OCI-LY1 (cell line): Measurements from ENCODE around the gene DISP1.
A peak's percentile ranks its signal among the peaks of the same experiment; 100 is the strongest.

Experiments used
- H2AFZ ChIP-seq: fragments of 200-600 bp; sonication (generic), shearing (Covaris generic); 2 replicates; pipeline ENCODE4 v1.6.0; 2014; ENCODE audit warnings: antibody characterized with exemption, mild to moderate bottlenecking, low read length
- H3F3A ChIP-seq: fragments of 200-600 bp; sonication (generic), shearing (Covaris generic); 2 replicates; pipeline ENCODE4 v1.6.0; 2014; ENCODE audit warnings: mild to moderate bottlenecking, antibody characterized with exemption, low read length, moderate library complexity; ENCODE audit not compliant: insufficient read depth
- H3K27ac ChIP-seq: fragments of 200-600 bp; sonication (generic); 2 replicates; pipeline ENCODE4 v1.5.1; 2014; ENCODE audit warnings: low read length, mixed run types, mild to moderate bottlenecking, low read depth; ENCODE audit not compliant: poor library complexity, severe bottlenecking
- H3K27me3 ChIP-seq: fragments of 200-600 bp; sonication (generic); 2 replicates; pipeline ENCODE4 v1.6.0; 2014; ENCODE audit warnings: antibody characterized with exemption, mild to moderate bottlenecking, low read length, moderate library complexity; ENCODE audit not compliant: insufficient read depth
- H3K36me3 ChIP-seq: fragments of 200-600 bp; sonication (generic); 2 replicates; pipeline ENCODE4 v1.6.1; 2014; ENCODE audit warnings: mild to moderate bottlenecking, antibody characterized with exemption, low read length, moderate library complexity, mixed read lengths; ENCODE audit not compliant: insufficient read depth
- H3K4me1 ChIP-seq: fragments of 200-600 bp; sonication (generic); 2 replicates; pipeline ENCODE4 v1.5.1; 2014; ENCODE audit warnings: mild to moderate bottlenecking, low read length, moderate library complexity; ENCODE audit not compliant: insufficient read depth, severe bottlenecking
- H3K4me2 ChIP-seq: fragments of 200-600 bp; sonication (generic), shearing (Covaris generic); 2 replicates; pipeline ENCODE4 v1.6.1; 2014; ENCODE audit warnings: low read length
- H3K4me3 ChIP-seq: fragments of 200-600 bp; sonication (generic); 2 replicates; pipeline ENCODE4 v1.5.1; 2014; ENCODE audit warnings: low read length, low read depth, mild to moderate bottlenecking, mixed read lengths; ENCODE audit not compliant: poor library complexity, severe bottlenecking
- H3K79me2 ChIP-seq: fragments of 200-600 bp; shearing (Covaris generic); 2 replicates; pipeline ENCODE4 v1.6.1; 2016; ENCODE audit warnings: mixed run types, low read length, mixed read lengths; ENCODE audit not compliant: insufficient read depth
- H3K9ac ChIP-seq: fragments of 200-600 bp; sonication (generic), shearing (Covaris generic); 2 replicates; pipeline ENCODE4 v1.6.1; 2014; ENCODE audit warnings: mild to moderate bottlenecking, low read length, mixed read lengths
- H3K9me2 ChIP-seq: fragments of 200-600 bp; sonication (generic), shearing (Covaris generic); 2 replicates; pipeline ENCODE4 v1.6.1; 2014; ENCODE audit warnings: low read depth, mild to moderate bottlenecking, low read length, mixed read lengths
- H3K9me3 ChIP-seq: fragments of 200-600 bp; shearing (Covaris generic); 2 replicates; pipeline ENCODE4 v1.6.1; 2014; ENCODE audit warnings: low read length, mixed read lengths
- H4K20me1 ChIP-seq: fragments of 200-600 bp; sonication (generic), shearing (Covaris generic); 2 replicates; pipeline ENCODE4 v1.6.0; 2016; ENCODE audit warnings: mild to moderate bottlenecking, low read length; ENCODE audit not compliant: insufficient read depth
- EZH2 ChIP-seq: fragments of 200-600 bp; sonication (generic), shearing (Covaris generic); IDR thresholded peaks from 2 replicates; pipeline ENCODE4 v1.8.0; 2017; ENCODE audit warnings: borderline replicate concordance, mixed run types, mild to moderate bottlenecking, antibody characterized with exemption, low read length, moderate library complexity, mixed read lengths
- TF ChIP-seq, protein P1 (sequence below): fragments of 200-600 bp; sonication (generic), shearing (Covaris generic); IDR thresholded peaks from 2 replicates; pipeline ENCODE4 v1.5.1; 2017; ENCODE audit warnings: mild to moderate bottlenecking, antibody characterized with exemption, low read length, moderate library complexity, mixed read lengths

DISP1 gene

DNA sequence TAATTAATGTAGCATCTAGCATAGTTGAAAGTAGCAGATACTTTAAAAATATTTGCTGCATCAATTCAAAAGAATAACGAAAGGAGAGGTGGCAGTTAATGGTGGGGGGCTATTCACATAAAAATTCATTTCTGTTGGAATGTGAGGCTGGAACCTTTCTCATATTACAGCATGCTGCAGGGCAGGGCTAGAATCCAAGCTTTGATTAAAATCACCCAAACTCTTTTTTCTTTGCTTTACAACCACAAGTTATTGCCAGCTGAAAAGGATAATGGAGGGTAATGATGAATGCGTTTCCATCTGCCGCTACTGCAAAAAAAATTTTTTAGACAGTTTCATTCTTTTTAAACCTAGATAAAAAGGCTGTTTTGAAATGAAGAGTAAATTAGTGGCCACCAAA lies 9.8 kb downstream of the DISP1 start:
- no peaks in the 10 kb centered on the region for H3K36me3 ChIP-seq
- H3K9me3 ChIP-seq = no peaks in the 10 kb centered on the region
- H3F3A ChIP-seq = no peaks in the 10 kb centered on the region
- no peaks in the 10 kb centered on the region for H3K9me2 ChIP-seq
- H3K4me2 ChIP-seq = no peak overlapping the region
- no peak overlapping the region for H3K4me3 ChIP-seq
- H3K27ac ChIP-seq = no peak overlapping the region
- H2AFZ ChIP-seq = no peak overlapping the region
- H3K79me2 ChIP-seq = no peaks in the 10 kb centered on the region
- H3K4me1 ChIP-seq = no peaks in the 10 kb centered on the region
- no peaks in the 10 kb centered on the region for H3K27me3 ChIP-seq
- TF ChIP-seq EZH2 = no peak
- TF ChIP-seq, protein P1, sequence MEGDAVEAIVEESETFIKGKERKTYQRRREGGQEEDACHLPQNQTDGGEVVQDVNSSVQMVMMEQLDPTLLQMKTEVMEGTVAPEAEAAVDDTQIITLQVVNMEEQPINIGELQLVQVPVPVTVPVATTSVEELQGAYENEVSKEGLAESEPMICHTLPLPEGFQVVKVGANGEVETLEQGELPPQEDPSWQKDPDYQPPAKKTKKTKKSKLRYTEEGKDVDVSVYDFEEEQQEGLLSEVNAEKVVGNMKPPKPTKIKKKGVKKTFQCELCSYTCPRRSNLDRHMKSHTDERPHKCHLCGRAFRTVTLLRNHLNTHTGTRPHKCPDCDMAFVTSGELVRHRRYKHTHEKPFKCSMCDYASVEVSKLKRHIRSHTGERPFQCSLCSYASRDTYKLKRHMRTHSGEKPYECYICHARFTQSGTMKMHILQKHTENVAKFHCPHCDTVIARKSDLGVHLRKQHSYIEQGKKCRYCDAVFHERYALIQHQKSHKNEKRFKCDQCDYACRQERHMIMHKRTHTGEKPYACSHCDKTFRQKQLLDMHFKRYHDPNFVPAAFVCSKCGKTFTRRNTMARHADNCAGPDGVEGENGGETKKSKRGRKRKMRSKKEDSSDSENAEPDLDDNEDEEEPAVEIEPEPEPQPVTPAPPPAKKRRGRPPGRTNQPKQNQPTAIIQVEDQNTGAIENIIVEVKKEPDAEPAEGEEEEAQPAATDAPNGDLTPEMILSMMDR = no peak
- no peak overlapping the region for H3K9ac ChIP-seq
- no peaks in the 10 kb centered on the region for H4K20me1 ChIP-seq

DNA sequence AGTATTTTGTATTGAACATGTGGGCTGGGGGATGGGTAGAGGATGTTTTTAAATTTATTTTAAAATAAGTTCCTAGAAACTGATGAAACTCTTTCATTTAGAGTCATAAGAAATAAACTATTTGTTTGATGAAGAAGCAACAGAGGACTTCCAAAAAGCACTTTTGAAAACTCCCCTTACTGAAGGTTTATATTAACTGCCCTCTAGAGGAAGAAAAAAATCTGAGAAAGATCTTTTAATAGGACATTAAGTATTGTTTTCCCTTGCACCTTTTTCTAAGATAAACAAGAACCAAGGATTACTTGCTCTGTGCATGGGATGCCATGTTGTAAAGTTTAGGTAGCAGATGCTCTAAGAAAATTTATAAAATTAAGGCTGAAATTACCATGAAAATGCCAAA lies 14.1 kb downstream of the DISP1 start:
- Histone ChIP-seq H3K27me3 (no peaks in the 10 kb centered on the region), H3K9me3 (no peaks in the 10 kb centered on the region), H3K9me2 (no peaks in the 10 kb centered on the region), H3K27ac (no peak overlapping the region), H3K36me3 (no peaks in the 10 kb centered on the region), H3K4me2 (no peak overlapping the region), H3K79me2 (no peaks in the 10 kb centered on the region), H3K4me3 (no peak overlapping the region), H3F3A (no peaks in the 10 kb centered on the region), H3K9ac (no peak overlapping the region), H2AFZ (no peak overlapping the region), H3K4me1 (no peaks in the 10 kb centered on the region), H4K20me1 (no peaks in the 10 kb centered on the region)
- TF ChIP-seq, protein P1 = peak; percentile 27
- TF ChIP-seq EZH2 = no peak

DNA sequence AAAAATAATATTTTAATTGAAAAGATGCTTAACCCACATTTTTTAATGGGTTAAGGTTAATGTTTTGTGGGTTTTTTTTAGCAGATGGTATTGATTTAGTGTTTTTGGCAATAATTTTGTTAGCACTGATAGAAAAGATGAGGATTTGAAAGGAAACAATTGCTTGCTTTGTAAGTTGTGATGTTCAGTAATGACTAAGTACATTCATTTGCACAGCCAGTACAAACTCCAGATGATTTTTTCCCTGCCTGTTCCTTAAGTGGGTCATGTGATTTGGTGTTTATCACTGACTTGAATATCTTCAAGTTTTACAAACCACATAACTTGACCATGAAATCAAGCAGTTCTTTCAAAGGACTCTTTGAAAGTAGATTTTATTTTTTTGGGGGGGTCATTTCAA lies 15.0 kb downstream of the DISP1 start:
- TF ChIP-seq EZH2 = no peak
- TF ChIP-seq, protein P1 = no peak
- Histone ChIP-seq H3K27ac (no peak overlapping the region), H2AFZ (no peak overlapping the region), H3K9me3 (no peaks in the 10 kb centered on the region), H3F3A (no peaks in the 10 kb centered on the region), H3K4me2 (no peak overlapping the region), H3K9me2 (no peaks in the 10 kb centered on the region), H3K27me3 (no peaks in the 10 kb centered on the region), H3K4me1 (no peaks in the 10 kb centered on the region), H3K79me2 (no peaks in the 10 kb centered on the region), H4K20me1 (no peaks in the 10 kb centered on the region), H3K4me3 (no peak overlapping the region), H3K9ac (no peak overlapping the region), H3K36me3 (no peaks in the 10 kb centered on the region)
